Measurements from ENCODE around the gene PIK3CD.
"Not testable (repeated sequence)": the region's sequence is repeated elsewhere in the genome, so short reads cannot be mapped to it uniquely, and the experiment has no call there.

PIK3CD gene

DNA sequence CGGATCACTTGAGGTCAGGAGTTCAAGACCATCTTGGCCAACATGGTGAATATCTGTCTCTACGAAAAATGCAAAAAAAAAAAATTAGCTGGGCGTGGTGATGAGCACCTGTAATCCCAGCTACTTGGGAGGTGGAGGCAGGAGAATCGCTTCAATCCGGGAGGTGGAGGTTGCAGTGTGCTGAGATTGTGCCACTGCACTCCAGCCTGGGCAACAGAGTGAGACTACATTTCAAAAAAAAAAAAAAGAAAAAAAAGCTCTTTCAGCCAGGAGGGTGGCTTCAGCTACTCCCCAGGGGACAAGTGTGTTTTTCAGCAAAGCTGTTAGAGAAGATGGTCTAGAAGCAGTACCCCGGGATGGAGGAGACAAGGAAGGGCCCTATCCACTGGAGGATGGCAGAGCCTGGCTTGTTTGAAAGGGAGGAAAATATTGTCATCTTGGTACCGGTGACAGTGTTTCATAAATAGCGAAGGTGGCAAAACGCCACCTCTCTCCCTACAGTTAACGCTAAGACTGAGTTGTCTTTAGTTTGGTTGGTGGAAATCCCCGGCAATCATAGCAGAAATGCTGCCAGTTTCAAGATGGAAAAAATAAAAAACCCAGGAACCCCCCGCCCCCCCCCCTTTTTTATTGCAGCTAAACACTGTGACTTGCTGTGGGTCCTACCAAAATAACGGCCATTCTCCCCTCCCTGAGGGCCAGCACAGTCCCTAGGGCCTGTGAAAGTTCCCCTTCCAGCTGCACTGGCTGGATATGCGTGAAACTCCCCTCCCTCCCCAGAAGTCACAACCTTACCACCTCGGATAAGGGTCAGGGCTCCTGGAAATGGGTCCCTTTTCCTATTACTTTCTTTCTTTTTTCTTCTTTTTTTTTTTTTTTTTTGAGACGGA is 3.5 kb downstream of the PIK3CD start:
- no peak for DNase-seq

GRCh38 chr1:9655836-9656235 is 4.3 kb downstream of the PIK3CD start:
- no peak for DNase-seq

DNA sequence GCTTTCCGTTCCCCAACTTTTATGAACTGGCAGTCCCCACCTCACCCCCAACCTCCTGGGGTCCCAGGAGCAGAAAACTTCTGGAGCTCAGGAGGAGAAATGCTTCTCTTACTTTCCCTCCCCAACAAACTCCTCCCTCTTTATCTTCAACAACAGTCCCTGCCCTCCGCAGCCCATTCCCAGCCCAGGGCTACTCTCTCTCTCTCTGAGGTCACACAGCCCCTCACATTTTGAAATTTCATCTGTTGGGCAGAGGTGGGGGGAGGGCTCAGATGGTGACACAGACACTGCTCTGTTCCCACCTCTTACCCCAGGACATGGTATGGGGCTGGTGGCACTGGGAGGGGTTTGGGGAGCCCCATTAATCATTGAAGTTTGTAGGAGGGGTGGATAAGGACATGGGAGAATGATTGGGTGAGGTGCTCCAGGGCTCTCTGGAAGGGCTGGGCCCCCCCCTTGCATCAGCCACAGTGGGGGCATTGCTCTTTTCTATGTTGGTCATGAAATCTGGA is 6.0 kb downstream of the PIK3CD start:
- no peak for DNase-seq

- DNase-seq: no peak
Measured at GRCh38 chr1:9658199-9658598, 6.7 kb downstream of the PIK3CD start.

GRCh38 chr1:9659328-9659727 is 7.8 kb downstream of the PIK3CD start:
- no peak for DNase-seq

GRCh38 chr1:9663257-9663656 is 11.7 kb downstream of the PIK3CD start:
- DNase-seq: no peak

- DNase-seq: no peak
Measured at GRCh38 chr1:9665193-9665592, 13.7 kb downstream of the PIK3CD start.

DNA sequence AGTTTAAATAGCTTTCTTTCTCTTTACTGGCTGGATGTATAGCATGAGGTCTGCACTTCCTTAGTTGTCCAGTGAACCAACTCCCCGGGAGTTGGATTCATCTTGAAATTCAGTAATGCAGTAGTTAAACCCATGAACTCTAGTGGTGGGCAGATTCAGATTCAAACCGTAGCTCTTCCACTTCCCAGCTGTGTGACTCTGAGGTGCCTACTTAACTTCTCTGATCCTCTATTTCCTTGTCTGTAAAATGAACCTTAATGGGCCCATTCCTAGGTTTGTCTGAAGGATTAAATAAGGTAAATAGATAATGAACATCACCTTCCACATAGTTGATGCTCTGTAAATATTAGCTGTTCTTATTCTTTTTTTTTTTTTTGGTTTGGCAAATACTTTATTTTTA is 16.5 kb downstream of the PIK3CD start:
- DNase-seq: no peak

- no peak for DNase-seq
Measured at GRCh38 chr1:9670085-9670484, 18.6 kb downstream of the PIK3CD start.

GRCh38 chr1:9671377-9672140 is 20.0 kb downstream of the PIK3CD start:
- DNase-seq: no peak

- DNase-seq: no peak
Measured at GRCh38 chr1:9672444-9672843, 20.9 kb downstream of the PIK3CD start.

DNA sequence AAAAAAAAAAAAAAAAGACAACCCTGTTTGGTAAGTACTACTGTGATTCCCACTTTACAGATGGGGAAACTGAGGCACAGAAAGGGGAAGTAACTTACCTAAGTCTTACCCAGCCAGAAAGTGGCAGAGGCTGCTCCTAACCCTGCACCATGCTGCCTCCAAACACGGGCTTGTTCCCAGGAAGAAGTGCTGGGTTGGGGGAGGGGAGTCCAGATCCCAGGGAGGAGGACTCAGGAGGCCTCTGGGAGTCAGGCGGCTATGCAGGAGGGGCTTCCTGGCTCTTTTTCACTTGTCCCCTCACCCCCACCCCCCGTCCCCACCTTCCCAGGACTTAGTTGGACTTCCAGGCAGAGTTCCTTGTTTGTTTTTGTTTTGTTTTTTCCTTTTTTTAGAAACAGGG is 23.9 kb downstream of the PIK3CD start:
- DNase-seq: no peak

- not testable (repeated sequence) for DNase-seq
Measured at GRCh38 chr1:9676128-9676527, 24.6 kb downstream of the PIK3CD start.

- no peak for DNase-seq
Measured at GRCh38 chr1:9676815-9677393, 25.4 kb downstream of the PIK3CD start.

- no peak for DNase-seq
Measured at GRCh38 chr1:9680091-9680490, 28.6 kb downstream of the PIK3CD start.

DNA sequence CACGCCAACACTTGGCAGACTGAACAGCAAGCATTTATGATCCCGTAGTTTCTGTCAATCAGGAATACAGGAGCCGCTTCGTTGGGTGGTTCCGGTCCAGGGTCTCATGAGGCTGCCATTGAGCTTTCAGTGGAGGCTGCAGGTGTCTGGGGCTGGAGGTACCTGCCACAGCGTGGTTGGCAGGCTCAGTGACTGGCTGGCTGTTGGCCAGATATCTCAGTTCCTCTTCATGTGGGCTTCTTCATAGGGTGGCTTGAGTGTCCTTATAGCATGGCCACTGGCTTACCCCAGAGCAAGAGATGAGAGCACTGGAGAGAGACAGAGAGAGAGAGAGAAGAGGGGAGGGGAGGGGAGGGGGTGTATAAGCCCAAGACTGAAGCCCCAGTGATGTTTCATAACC is 29.3 kb downstream of the PIK3CD start:
- no peak for DNase-seq

DNA sequence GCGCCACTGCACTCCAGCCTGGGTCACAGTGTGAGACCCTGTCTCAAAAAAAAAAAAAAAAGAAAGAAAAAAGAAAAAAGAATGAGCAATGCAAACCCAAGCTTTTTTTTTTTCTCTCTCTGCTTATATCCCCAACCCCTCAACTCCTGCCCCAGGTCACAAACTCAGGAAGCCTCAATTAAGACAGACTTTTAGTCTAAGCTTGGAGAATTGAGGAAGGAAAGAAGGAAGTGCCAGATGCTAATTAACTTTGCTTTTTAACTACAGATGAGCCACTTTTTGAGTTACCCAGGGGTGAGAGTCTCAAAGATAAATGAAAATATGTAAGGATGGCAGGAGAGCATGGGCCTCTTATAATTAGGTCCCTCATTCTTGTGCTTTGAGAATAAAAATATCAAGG is 33.3 kb downstream of the PIK3CD start:
- DNase-seq: no peak

GRCh38 chr1:9687120-9687873 is 35.8 kb downstream of the PIK3CD start:
- DNase-seq: no peak

GRCh38 chr1:9687874-9688582 is 36.5 kb downstream of the PIK3CD start:
- DNase-seq: no peak

DNA sequence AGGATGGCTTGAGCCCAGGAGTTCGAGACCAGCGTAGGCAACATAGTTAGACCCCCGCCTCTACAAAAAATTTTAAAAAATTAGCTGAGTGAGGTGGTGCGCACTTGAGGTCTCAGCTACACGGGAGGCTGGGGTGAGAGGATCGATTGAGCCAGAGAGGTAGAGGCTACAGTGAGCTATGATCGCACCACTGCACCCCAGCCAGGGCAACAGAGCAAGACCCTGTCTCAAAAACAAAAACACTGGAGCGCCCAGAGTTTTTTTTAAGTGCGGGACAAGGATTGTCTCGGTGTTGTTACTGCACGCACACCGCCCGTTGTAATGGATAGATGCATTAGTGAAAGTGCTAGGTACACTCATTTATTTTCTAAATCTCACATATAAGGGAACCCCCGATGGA is 37.1 kb downstream of the PIK3CD start:
- no peak for DNase-seq

DNA sequence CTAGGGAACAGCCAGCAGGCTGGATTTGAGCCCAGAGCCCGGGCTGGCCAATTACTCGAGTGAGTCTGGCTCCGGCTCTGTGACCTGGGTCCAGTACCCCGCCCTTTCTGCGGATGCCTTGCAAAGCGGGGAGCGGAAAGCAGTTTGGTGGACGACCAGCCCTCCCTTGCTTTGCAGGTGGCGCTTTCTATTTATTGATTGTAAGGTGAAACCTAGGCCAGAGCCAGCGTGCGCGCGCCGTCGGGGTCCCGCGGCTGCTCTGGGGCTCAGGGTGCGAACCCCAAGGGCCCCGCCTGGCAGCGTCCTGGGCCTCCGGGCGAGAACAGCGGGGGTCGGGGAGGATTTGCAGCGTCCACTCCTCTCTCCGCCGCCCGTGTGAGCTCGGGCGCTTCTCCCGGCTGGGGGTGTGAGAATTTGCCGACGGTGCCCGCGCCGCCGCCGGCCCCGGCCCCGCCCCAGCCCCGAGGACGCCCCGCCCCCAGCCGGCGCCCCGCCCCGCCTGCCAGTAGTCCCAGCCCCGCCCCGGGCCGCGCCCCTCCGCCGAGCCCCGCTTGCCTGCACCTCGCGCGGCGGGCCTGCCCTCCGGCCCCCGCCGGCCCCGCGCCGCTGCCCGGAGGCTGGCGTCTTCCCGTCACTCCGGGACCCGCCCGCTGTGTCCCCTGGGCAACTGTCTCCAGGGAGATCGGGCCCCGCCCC is 37.6 kb downstream of the PIK3CD start:
- DNase-seq: no peak

DNA sequence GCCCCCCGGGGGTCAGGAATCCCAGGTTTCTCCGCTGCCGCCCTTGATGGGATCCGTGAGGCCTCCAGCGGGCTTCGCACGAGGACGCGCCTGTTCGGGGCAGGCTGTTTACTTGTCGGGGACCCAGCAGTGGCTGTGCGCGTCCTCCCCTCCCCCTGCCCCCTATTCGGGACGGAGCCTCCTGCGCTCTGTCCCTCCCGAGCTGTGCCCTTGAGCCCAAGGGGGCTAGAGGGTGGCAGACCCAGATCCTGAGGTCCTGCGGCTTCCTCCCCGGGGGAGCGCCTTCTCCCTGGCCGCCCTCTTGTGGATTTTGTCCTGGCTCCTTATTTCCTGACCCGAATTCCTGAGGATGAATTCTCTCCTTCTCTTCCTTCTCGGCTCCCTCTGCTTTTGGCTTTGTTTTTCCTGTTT is 38.4 kb downstream of the PIK3CD start:
- no peak for DNase-seq

Measured in NCI-H2081 treated with DMSO at 0.1 percent for 48 hours (cell line).